ENCODE data around the gene GRIP1.

Gene GRIP1

DNA sequence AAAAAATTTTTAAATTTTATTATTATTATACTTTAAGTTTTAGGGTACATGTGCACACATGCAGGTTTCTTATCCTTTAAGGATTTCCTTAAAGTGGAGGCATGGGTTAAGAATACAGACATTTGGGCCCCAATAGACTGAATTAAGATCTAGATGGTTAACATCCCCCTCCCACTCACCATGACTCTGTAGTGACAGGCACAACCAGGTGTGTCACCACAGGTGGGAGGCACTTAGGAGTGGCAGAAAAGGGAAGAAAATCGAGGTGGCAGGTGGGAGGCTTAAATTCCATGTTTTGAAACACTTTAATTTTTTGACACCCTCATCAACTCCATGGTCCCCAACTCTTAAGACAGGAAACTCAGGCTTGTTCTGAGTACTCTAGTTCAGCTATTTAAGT is 37.6 kb upstream of the GRIP1 start:
- TF ChIP-seq, protein P1, sequence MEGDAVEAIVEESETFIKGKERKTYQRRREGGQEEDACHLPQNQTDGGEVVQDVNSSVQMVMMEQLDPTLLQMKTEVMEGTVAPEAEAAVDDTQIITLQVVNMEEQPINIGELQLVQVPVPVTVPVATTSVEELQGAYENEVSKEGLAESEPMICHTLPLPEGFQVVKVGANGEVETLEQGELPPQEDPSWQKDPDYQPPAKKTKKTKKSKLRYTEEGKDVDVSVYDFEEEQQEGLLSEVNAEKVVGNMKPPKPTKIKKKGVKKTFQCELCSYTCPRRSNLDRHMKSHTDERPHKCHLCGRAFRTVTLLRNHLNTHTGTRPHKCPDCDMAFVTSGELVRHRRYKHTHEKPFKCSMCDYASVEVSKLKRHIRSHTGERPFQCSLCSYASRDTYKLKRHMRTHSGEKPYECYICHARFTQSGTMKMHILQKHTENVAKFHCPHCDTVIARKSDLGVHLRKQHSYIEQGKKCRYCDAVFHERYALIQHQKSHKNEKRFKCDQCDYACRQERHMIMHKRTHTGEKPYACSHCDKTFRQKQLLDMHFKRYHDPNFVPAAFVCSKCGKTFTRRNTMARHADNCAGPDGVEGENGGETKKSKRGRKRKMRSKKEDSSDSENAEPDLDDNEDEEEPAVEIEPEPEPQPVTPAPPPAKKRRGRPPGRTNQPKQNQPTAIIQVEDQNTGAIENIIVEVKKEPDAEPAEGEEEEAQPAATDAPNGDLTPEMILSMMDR (conservative IDR thresholded peaks at IDR 0.05) = no peak
- no peak overlapping the region for H3K27ac ChIP-seq

DNA sequence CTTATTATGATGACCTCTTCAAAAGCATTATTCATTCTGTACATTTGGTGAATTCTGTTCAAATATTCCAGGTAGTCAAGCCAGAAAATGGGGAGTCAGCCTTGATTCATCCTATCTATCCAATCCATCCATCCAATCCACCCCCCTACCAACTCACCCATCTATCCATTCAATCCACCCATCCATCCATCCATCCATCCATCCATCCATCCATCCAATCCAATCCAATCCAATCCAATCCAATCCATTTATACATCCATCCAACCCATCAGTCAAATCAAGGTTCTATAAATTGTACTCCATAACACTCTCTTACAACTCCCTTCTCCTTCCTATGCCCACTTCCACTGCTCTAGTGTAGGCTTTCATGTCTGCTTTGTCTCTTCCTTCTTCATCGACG is 35.8 kb upstream of the GRIP1 start:
- H3K27ac ChIP-seq = no peak overlapping the region
- TF ChIP-seq, protein P1 (conservative IDR thresholded peaks at IDR 0.05) = no peak

DNA sequence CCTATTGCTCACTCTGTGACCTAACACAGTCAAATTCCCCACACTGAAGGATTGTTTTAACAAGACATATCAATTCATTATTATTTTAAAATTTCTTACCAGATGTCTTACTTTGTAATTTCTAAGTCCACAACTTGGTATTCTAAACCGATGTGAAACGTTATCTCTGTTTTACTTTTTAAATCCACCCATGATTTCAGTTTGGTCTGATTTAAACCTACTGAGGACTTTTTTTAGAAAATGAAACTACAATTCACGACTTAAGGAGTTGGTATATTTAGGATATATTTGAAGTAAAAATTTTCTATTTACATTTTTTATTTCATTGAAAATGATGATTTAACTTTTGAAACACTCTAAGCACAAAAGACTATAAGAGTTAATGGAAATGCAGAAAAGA is 35.1 kb upstream of the GRIP1 start:
- H3K27ac ChIP-seq = no peak overlapping the region

DNA sequence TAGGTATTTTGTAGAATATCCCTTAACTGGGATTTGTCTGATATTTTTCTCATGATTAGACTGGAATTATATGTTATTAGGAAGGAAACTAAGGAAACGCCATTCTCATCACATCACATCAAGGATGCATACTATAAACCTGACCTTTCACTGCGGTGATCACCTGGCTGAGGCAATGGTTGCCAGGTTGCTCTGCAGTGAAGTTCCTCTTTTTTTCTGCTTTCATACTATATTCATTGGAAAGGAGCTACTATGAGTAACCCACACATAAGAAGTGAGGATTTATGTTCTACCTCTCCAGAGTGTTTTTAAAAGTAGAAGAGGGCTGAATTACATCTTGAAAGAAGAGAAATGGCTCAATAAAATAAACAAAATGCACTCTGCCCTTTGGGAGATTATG is 31.0 kb upstream of the GRIP1 start:
- no peak overlapping the region for H3K27ac ChIP-seq
- TF ChIP-seq, protein P1 (conservative IDR thresholded peaks at IDR 0.05) = no peak

More for the DNA sequence above, 35.1 kb upstream of the GRIP1 start:
- TF ChIP-seq, protein P1 (conservative IDR thresholded peaks at IDR 0.05) = no peak

DNA sequence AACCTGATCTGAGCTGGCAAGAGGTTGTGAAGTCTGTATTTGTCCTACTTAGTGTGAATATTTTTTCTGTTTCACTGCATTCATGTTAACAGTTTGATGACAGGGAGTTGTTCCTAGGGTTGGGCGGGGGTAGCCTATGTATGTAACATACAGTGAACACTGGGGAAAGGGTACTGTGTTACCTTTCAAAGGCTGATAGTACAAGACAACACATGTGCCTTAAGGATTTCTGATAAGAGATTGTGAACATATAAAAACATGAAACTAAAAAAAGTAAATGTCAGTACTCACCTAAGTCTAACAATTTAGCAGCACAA is 30.5 kb upstream of the GRIP1 start:
- no peak overlapping the region for H3K27ac ChIP-seq
- TF ChIP-seq, protein P1 (conservative IDR thresholded peaks at IDR 0.05) = no peak

DNA sequence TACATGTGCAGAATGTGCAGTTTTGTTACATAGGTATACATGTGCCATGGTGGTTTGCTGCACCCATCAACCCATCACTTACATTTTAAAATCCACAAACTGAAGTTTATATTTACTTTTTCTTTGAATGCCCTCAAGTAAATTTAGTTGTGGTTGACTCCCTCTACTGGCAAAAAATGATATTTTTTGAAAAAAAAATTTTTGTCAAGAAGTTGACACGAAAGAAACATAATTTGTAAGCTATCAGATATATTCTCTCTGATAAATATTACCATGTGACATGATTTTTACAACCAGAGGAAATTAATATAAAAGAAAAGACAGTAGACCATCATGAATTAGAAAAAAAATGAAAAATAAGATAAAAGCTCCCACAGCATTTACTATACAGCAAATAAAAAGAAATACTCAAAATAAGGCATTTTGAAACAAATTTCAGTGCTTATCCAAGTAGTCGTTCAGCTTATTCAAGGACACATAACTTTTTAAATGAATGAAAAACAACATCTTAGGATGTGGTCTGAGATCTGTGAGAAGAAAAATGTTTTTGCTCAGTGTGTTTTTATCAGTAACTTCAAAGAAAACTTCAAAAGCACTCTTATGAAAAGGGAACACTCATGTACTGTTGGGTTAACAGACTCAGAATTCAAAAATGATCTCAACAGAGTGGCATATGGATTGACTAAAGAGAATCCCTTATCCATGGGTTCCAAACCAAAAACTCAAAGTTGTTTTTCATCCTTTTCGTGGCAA is 30.0 kb upstream of the GRIP1 start:
- TF ChIP-seq, protein P1 (conservative IDR thresholded peaks at IDR 0.05) = peak; percentile 76
- no peak overlapping the region for H3K27ac ChIP-seq

DNA sequence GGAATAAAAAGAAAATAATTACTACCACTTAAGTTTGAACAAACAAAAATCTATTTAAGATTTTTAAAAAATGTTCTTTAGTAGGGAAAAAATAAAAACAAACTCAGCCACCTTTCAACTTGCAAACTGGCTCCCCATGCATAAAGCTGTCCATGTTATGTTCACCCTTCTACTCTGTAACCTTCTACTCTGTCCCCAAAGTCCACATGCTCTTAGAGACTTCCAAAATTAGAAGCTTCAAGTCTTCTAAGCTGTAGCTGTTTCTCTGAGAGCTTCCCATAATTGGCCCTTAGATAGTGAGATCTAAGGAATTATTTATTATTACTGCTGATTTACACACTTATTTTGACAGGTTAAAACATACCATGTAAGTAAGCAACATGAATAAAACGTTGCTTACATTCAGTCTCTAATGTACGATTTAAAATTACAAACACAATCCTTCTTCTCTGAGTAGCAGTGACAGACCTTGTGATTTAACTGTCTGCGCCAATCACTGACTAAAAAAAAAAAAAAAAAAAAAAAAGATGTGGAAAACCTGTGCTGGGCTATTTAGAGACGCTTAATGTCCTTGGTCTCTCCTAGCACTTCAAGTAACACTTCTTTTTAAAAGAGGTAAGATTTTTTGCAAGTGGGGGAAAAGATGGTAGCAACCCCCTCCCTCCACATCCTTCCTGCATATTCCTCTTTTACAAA is 28.3 kb upstream of the GRIP1 start:
- H3K27ac ChIP-seq = no peak overlapping the region
- TF ChIP-seq, protein P1 (conservative IDR thresholded peaks at IDR 0.05) = no peak

Measured in VCaP (cell line).